RWPE2 (cell line): Measurements from ENCODE around the gene AEBP1.

ENCODE experiments used
- ATAC-seq: fragments of 200-7000 bp; cut with Tn5 transposase; 3 replicates; pipeline ENCODE4 v1.9.1; 2021; ENCODE audit warnings: low read depth
- DNase-seq: peaks from one replicate; pipeline ENCODE4 v3.0.0-alpha.2; 2020; ENCODE audit warnings: low spot score
- H3K27ac ChIP-seq: fragments of 450-650 bp; 2 replicates; pipeline ENCODE4 v1.5.1; 2017; ENCODE audit warnings: mild to moderate bottlenecking; ENCODE audit not compliant: poor library complexity, severe bottlenecking
- H3K27me3 ChIP-seq: fragments of 250-450 bp; sonication (Bioruptor Pico); 2 replicates; pipeline ENCODE4 v1.5.1; 2021; ENCODE audit warnings: mild to moderate bottlenecking, moderate library complexity; ENCODE audit not compliant: insufficient read depth, poor library complexity, severe bottlenecking
- H3K36me3 ChIP-seq: fragments of 250-450 bp; sonication (Bioruptor Pico); 2 replicates; pipeline ENCODE4 v1.5.1; 2020; ENCODE audit warnings: low read depth, mild to moderate bottlenecking, moderate library complexity
- H3K4me1 ChIP-seq: fragments of 250-450 bp; sonication (Bioruptor Pico); 2 replicates; pipeline ENCODE4 v1.5.1; 2021; ENCODE audit warnings: mild to moderate bottlenecking, moderate library complexity; ENCODE audit not compliant: insufficient read depth, poor library complexity, severe bottlenecking
- H3K4me3 ChIP-seq: fragments of 250-450 bp; sonication (Bioruptor Pico); 2 replicates; pipeline ENCODE4 v1.5.1; 2021; ENCODE audit warnings: mild to moderate bottlenecking, moderate library complexity; ENCODE audit not compliant: severe bottlenecking
- H3K9me3 ChIP-seq: fragments of 250-450 bp; sonication (Bioruptor Pico); 2 replicates; pipeline ENCODE4 v1.5.1; 2021; ENCODE audit warnings: mild to moderate bottlenecking, moderate library complexity; ENCODE audit not compliant: severe bottlenecking
- TF ChIP-seq, protein P1 (sequence below): fragments of 450-650 bp; IDR thresholded peaks from one replicate; pipeline ENCODE4 v1.5.1; 2017; ENCODE audit warnings: mild to moderate bottlenecking, moderate library complexity; ENCODE audit not compliant: poor library complexity, severe bottlenecking

The AEBP1 gene

DNA sequence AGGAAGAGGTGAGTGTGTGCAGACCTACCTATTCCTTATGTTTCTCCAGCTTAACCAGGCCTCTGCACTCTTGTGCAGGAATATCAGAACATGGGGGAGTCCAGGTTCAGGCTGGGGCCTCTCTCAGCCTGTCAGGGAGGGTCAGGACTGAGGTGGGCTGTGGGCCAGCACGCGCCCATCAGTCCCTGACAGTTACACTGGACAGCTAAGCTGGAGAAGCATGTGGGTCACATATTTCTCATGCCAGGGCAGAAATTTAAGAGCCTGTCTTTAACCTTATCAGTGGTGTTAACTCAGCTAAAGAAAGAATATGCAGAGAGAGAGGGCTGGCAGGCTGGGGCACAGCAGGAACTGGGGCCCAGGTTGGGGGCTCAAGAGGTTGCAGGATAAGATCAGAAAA lies 27.9 kb downstream of the AEBP1 start:
- TF ChIP-seq, protein P1, sequence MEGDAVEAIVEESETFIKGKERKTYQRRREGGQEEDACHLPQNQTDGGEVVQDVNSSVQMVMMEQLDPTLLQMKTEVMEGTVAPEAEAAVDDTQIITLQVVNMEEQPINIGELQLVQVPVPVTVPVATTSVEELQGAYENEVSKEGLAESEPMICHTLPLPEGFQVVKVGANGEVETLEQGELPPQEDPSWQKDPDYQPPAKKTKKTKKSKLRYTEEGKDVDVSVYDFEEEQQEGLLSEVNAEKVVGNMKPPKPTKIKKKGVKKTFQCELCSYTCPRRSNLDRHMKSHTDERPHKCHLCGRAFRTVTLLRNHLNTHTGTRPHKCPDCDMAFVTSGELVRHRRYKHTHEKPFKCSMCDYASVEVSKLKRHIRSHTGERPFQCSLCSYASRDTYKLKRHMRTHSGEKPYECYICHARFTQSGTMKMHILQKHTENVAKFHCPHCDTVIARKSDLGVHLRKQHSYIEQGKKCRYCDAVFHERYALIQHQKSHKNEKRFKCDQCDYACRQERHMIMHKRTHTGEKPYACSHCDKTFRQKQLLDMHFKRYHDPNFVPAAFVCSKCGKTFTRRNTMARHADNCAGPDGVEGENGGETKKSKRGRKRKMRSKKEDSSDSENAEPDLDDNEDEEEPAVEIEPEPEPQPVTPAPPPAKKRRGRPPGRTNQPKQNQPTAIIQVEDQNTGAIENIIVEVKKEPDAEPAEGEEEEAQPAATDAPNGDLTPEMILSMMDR, result no peak
- Histone ChIP-seq H3K27me3 (no peaks in the 10 kb centered on the region), H3K36me3 (no peaks in the 10 kb centered on the region), H3K9me3 (no peaks in the 10 kb centered on the region), H3K4me1 (no peaks in the 10 kb centered on the region), H3K4me3 (no peak overlapping the region), H3K27ac (no peak overlapping the region)
- DNase-seq (no peak), ATAC-seq (no peak)

DNA sequence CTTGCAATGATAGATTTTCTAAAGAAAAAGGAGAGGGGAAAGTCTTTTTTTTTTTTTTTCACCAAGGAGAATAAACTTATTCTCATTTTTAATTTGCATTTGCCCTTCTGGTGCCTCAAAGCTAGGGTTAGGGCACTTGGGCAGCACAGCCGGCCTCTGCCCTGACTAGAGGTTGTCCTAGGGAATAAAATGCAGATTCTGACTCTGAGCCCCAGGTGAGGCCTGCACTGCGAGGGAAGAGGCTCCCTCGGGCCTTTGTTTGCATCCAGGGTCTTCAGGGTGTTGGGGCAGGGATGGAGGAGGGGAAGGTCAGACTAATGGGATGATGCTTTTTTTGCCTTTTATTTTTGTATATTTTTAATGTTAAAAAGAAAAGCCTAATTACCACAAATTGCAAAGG lies 29.1 kb downstream of the AEBP1 start:
- Histone ChIP-seq H3K4me3 (no peak overlapping the region), H3K9me3 (no peaks in the 10 kb centered on the region), H3K27me3 (no peaks in the 10 kb centered on the region), H3K4me1 (no peaks in the 10 kb centered on the region), H3K27ac (no peak overlapping the region), H3K36me3 (no peaks in the 10 kb centered on the region)
- ATAC-seq, result no peak
- TF ChIP-seq, protein P1, result no peak
- no peak for DNase-seq

GRCh38 chr7:44134943-44135628 lies 30.9 kb downstream of the AEBP1 start:
- Histone ChIP-seq H3K27ac (no peak overlapping the region), H3K9me3 (no peaks in the 10 kb centered on the region), H3K4me1 (no peaks in the 10 kb centered on the region), H3K4me3 (no peak overlapping the region), H3K27me3 (no peaks in the 10 kb centered on the region), H3K36me3 (no peaks in the 10 kb centered on the region)
- no peak for DNase-seq
- ATAC-seq, result no peak
- TF ChIP-seq, protein P1, result no peak

- Histone ChIP-seq H3K27me3 (no peaks in the 10 kb centered on the region), H3K27ac (no peak overlapping the region), H3K4me1 (no peaks in the 10 kb centered on the region), H3K4me3 (no peak overlapping the region), H3K36me3 (no peaks in the 10 kb centered on the region), H3K9me3 (no peaks in the 10 kb centered on the region)
- TF ChIP-seq, protein P1, result no peak
- no peak for DNase-seq
- ATAC-seq, result no peak
These were observed 32.6 kb downstream of the AEBP1 start for GRCh38 chr7:44136731-44137130.

- ATAC-seq (no peak), DNase-seq (no peak)
- no peaks in the 10 kb centered on the region for H3K27me3 ChIP-seq
- no peaks in the 10 kb centered on the region for H3K4me1 ChIP-seq
- no peaks in the 10 kb centered on the region for H3K36me3 ChIP-seq
- no peak overlapping the region for H3K27ac ChIP-seq
- TF ChIP-seq, protein P1, result no peak
- no peaks in the 10 kb centered on the region for H3K9me3 ChIP-seq
- no peak overlapping the region for H3K4me3 ChIP-seq
These were observed 34.6 kb downstream of the AEBP1 start for GRCh38 chr7:44138698-44139097.
